ENCODE data around the gene RNASE7. TPM values are rescaled to one million over a fixed set of nuclear protein-coding genes. Genes with fewer than 3 reads are reported as not detected.

RNASE7 gene
- total RNA-seq, result not detected
- not detected for total RNA-seq (2013)

- Histone ChIP-seq H3K27me3 (ENCODE audit: control insufficient read depth, insufficient read depth, low read length) (peaks cover 3% of the 10 kb centered on the region), H3K4me1 (ENCODE audit: control insufficient read depth, insufficient read depth, low read length) (no peaks in the 10 kb centered on the region), H3K9me3 (ENCODE audit: control insufficient read depth, insufficient read depth, low read length) (no peaks in the 10 kb centered on the region), H3K36me3 (ENCODE audit: control insufficient read depth, insufficient read depth, low read length) (no peaks in the 10 kb centered on the region), H3K4me3 (ENCODE audit: low read length) (no peak within 1 kb of the TSS), H3K27ac (ENCODE audit: low read length) (no peak within 1 kb of the TSS)
- Mint-ChIP-seq H3K27ac (no peak within 1 kb of the TSS), H3K27me3 (ENCODE audit: low read depth in 2 of 2) (peaks cover 38 to 45% of the 10 kb centered on the region in 2 donors), H3K36me3 (no peaks in the 10 kb centered on the region), H3K9me3 (no peaks in the 10 kb centered on the region), H3K4me1 (no peaks in the 10 kb centered on the region), H3K4me3 (no peak within 1 kb of the TSS)
- WGBS (ENCODE audit: insufficient coverage), result 75% methylated on average over 11 of the region's 11 CpGs
- ATAC-seq, result no peak
- no peak for TF ChIP-seq CTCF (IDR thresholded peaks at IDR 0.05)
- intact Hi-C loops (cut with micrococcal nuclease), result no loop called here
- DNase-seq, result no peak
These were observed at the start of gene RNASE7 for GRCh38 chr14:21041676-21042433. RNASE7 (plus strand) TSS chr14:21042362; CDS start chr14:21042993, 631 bp downstream.

- H3K27me3 ChIP-seq (ENCODE audit: control insufficient read depth, insufficient read depth, low read length), result no peaks in the 10 kb centered on the region
- 95% methylated on average over 14 of the region's 14 CpGs for WGBS (ENCODE audit: insufficient coverage)
- H3K36me3 ChIP-seq (ENCODE audit: control insufficient read depth, insufficient read depth, low read length), result peaks cover 52% of the 10 kb centered on the region
- no peak overlapping the region for H3K27ac Mint-ChIP-seq
- no peak overlapping the region for H3K4me3 Mint-ChIP-seq
- H3K9me3 ChIP-seq (ENCODE audit: control insufficient read depth, insufficient read depth, low read length), result no peaks in the 10 kb centered on the region
- H3K4me1 ChIP-seq (ENCODE audit: control insufficient read depth, insufficient read depth, low read length), result no peaks in the 10 kb centered on the region
- H3K4me3 ChIP-seq (ENCODE audit: low read length), result no peak overlapping the region
- H3K9me3 Mint-ChIP-seq, result no peaks in the 10 kb centered on the region
- intact Hi-C loops (cut with micrococcal nuclease), result no loop called here
- DNase-seq, result no peak
- H3K4me1 Mint-ChIP-seq, result peaks cover 6 to 16% of the 10 kb centered on the region in 2 donors
- no peak for TF ChIP-seq CTCF (IDR thresholded peaks at IDR 0.05)
- no peaks in the 10 kb centered on the region for H3K27me3 Mint-ChIP-seq (ENCODE audit: low read depth in 2 of 2)
- peaks cover 19% of the 10 kb centered on the region for H3K36me3 Mint-ChIP-seq
- H3K27ac ChIP-seq (ENCODE audit: low read length), result no peak overlapping the region
- ATAC-seq, result no peak
These were observed 45.6 kb upstream of the RNASE7 start for GRCh38 chr14:20996521-20996920.

GRCh38 chr14:20997115-20997514, 45.0 kb upstream of the RNASE7 start:
- H3K4me1 Mint-ChIP-seq, result peaks cover 0 to 10% of the 10 kb centered on the region in 2 donors
- no peak for DNase-seq
- no peak overlapping the region for H3K27ac Mint-ChIP-seq
- no peaks in the 10 kb centered on the region for H3K9me3 Mint-ChIP-seq
- Histone ChIP-seq H3K4me1 (ENCODE audit: control insufficient read depth, insufficient read depth, low read length) (no peaks in the 10 kb centered on the region), H3K27me3 (ENCODE audit: control insufficient read depth, insufficient read depth, low read length) (no peaks in the 10 kb centered on the region), H3K36me3 (ENCODE audit: control insufficient read depth, insufficient read depth, low read length) (peaks cover 49% of the 10 kb centered on the region), H3K4me3 (ENCODE audit: low read length) (no peak overlapping the region), H3K9me3 (ENCODE audit: control insufficient read depth, insufficient read depth, low read length) (no peaks in the 10 kb centered on the region), H3K27ac (ENCODE audit: low read length) (no peak overlapping the region)
- H3K36me3 Mint-ChIP-seq, result peaks cover 19% of the 10 kb centered on the region
- ATAC-seq, result no peak
- 95% methylated on average over 2 of the region's 4 CpGs for WGBS (ENCODE audit: insufficient coverage)
- no peak overlapping the region for H3K4me3 Mint-ChIP-seq
- no peak for TF ChIP-seq CTCF (IDR thresholded peaks at IDR 0.05)
- intact Hi-C loops (cut with micrococcal nuclease), result no loop called here
- no peaks in the 10 kb centered on the region for H3K27me3 Mint-ChIP-seq (ENCODE audit: low read depth in 2 of 2)

GRCh38 chr14:20997564-20997963, 44.6 kb upstream of the RNASE7 start:
- Histone ChIP-seq H3K4me3 (ENCODE audit: low read length) (no peak overlapping the region), H3K27me3 (ENCODE audit: control insufficient read depth, insufficient read depth, low read length) (no peaks in the 10 kb centered on the region), H3K4me1 (ENCODE audit: control insufficient read depth, insufficient read depth, low read length) (no peaks in the 10 kb centered on the region), H3K27ac (ENCODE audit: low read length) (no peak overlapping the region), H3K36me3 (ENCODE audit: control insufficient read depth, insufficient read depth, low read length) (peaks cover 44% of the 10 kb centered on the region), H3K9me3 (ENCODE audit: control insufficient read depth, insufficient read depth, low read length) (no peaks in the 10 kb centered on the region)
- Mint-ChIP-seq H3K36me3 (peaks cover 19% of the 10 kb centered on the region), H3K27ac (no peak overlapping the region), H3K4me1 (peaks cover 0 to 8% of the 10 kb centered on the region in 2 donors), H3K9me3 (no peaks in the 10 kb centered on the region), H3K27me3 (ENCODE audit: low read depth in 2 of 2) (no peaks in the 10 kb centered on the region), H3K4me3 (no peak overlapping the region)
- DNase-seq (no peak), ATAC-seq (no peak)
- intact Hi-C loops (cut with micrococcal nuclease), result no loop called here
- TF ChIP-seq CTCF (IDR thresholded peaks at IDR 0.05), result no peak
- WGBS (ENCODE audit: insufficient coverage), result 83% methylated on average over 5 of the region's 6 CpGs
